ENCODE data around the gene MBTPS1. TPM values are rescaled to one million over a fixed set of nuclear protein-coding genes. Genes with fewer than 3 reads are reported as not detected.

MBTPS1 gene
- total and polyA plus RNA-seq, 2 experiments from 2014 or later = 18.1 to 49.3 TPM

- TF ChIP-seq REST (IDR thresholded peaks at IDR 0.05; ENCODE audit: unreplicated experiment) = no peak
- TF ChIP-seq POLR2AphosphoS5 (IDR thresholded peaks at IDR 0.05; ENCODE audit: low read depth) = no peak
- no peak for TF ChIP-seq EZH2 (IDR thresholded peaks at IDR 0.05; ENCODE audit: low read depth, unreplicated experiment)
- TF ChIP-seq ZNF331 (CRISPR knock-in tag; IDR thresholded peaks at IDR 0.05; ENCODE audit: low read depth) = no peak
- TF ChIP-seq JUNB (IDR thresholded peaks at IDR 0.05; ENCODE audit: unreplicated experiment) = no peak
- TF ChIP-seq EZH2phosphoT487 (IDR thresholded peaks at IDR 0.05; ENCODE audit: unreplicated experiment) = no peak
Measured at GRCh38 chr16:84121007-84121406, 4.3 kb upstream of the MBTPS1 start (continued).

GRCh38 chr16:84120023-84120422, 3.3 kb upstream of the MBTPS1 start:
- Mint-ChIP-seq H3K27me3 (ENCODE audit: insufficient read depth, low read depth, poor library complexity) (no peaks in the 10 kb centered on the region), H3K27ac (no peak overlapping the region), H3K4me1 (peaks cover 11% of the 10 kb centered on the region; the same call in 2 of the 3 replicates), H3K4me3 (no peak overlapping the region), H3K9me3 (no peaks in the 10 kb centered on the region), H3K36me3 (ENCODE audit: low read depth) (peaks cover 16% of the 10 kb centered on the region; the same call in 2 of the 3 replicates)
- DNase-seq (ENCODE audit: low spot score) = no peak
- Histone ChIP-seq H3F3A (replicated peaks; ENCODE audit: low read depth) (peaks cover 3% of the 10 kb centered on the region; the same call in 1 of the 2 replicates), H4K20me1 (replicated peaks; ENCODE audit: insufficient read depth) (peaks cover 10% of the 10 kb centered on the region; the same call in 1 of the 2 replicates), H3K27me3 (ENCODE audit: insufficient read depth) (no peaks in the 10 kb centered on the region), H3K36me3 (ENCODE audit: insufficient read depth) (no peaks in the 10 kb centered on the region; the same call in 1 of the 2 replicates), H3K27ac (ENCODE audit: low read depth) (no peak overlapping the region), H3K9me2 (ENCODE audit: insufficient read depth) (no peaks in the 10 kb centered on the region), H3K4me2 (no peak overlapping the region), H3K79me2 (replicated peaks; ENCODE audit: insufficient read depth) (peaks cover 13% of the 10 kb centered on the region), H3K4me3 (no peak overlapping the region), H2AFZ (no peak overlapping the region), H3K4me1 (ENCODE audit: insufficient read depth) (peaks cover 16% of the 10 kb centered on the region)
- no peak for ATAC-seq
- TF ChIP-seq NANOG (IDR thresholded peaks at IDR 0.05; ENCODE audit: borderline replicate concordance) (no peak), REST (IDR thresholded peaks at IDR 0.05; ENCODE audit: unreplicated experiment) (no peak), CTCF (conservative IDR thresholded peaks at IDR 0.05; ENCODE audit: low read depth in 2 of 2) (no peak), ZNF114 (CRISPR knock-in tag; IDR thresholded peaks at IDR 0.05) (no peak), STAT1 (IDR thresholded peaks at IDR 0.05; ENCODE audit: unreplicated experiment) (no peak), CREB1 (CRISPR knock-in tag; IDR thresholded peaks at IDR 0.05; ENCODE audit: low read depth) (no peak), ETS1 (IDR thresholded peaks at IDR 0.05) (no peak), EZH2phosphoT487 (IDR thresholded peaks at IDR 0.05; ENCODE audit: unreplicated experiment) (no peak), JUNB (IDR thresholded peaks at IDR 0.05; ENCODE audit: unreplicated experiment) (no peak), ZNF331 (CRISPR knock-in tag; IDR thresholded peaks at IDR 0.05; ENCODE audit: low read depth) (no peak)

Measured in GM23338 (cell line).